HG02981 (cell line): ENCODE results near the gene ZDHHC14.

Experiments used
- ATAC-seq: cut with Tn5 transposase; IDR thresholded peaks from one replicate; pipeline ENCODE4 v1.9.1; 2021; ENCODE audit warnings: mild to moderate bottlenecking, moderate library complexity; ENCODE audit not compliant: unreplicated experiment

ZDHHC14 gene

GRCh38 chr6:157725836-157726235 lies 344.8 kb downstream of the ZDHHC14 start:
- ATAC-seq: no peak

- ATAC-seq: no peak
Observed at GRCh38 chr6:157726892-157727628, 346.1 kb downstream of the ZDHHC14 start.
